Nephron progenitor cell (in vitro differentiated cells): ENCODE results near the gene CHAC1.

Experiments used
- DNase-seq: peaks from one replicate; pipeline ENCODE4 v3.0.0; 2021
- H3K27ac Mint-ChIP-seq: 2 replicates; pipeline ENCODE4 v1.8.0; 2021; ENCODE audit warnings: mild to moderate bottlenecking, moderate library complexity, mixed read lengths
- H3K27me3 Mint-ChIP-seq: 2 replicates; pipeline ENCODE4 v1.8.0; 2021; ENCODE audit warnings: mild to moderate bottlenecking, low read depth, mixed read lengths; ENCODE audit not compliant: poor library complexity
- H3K36me3 Mint-ChIP-seq: 2 replicates; pipeline ENCODE4 v1.8.0; 2021; ENCODE audit warnings: low read depth, mixed read lengths
- H3K4me1 Mint-ChIP-seq: 2 replicates; pipeline ENCODE4 v1.8.0; 2021; ENCODE audit warnings: mixed read lengths
- H3K4me3 Mint-ChIP-seq: 2 replicates; pipeline ENCODE4 v1.8.0; 2021; ENCODE audit warnings: mild to moderate bottlenecking, moderate library complexity, mixed read lengths
- H3K9me3 Mint-ChIP-seq: 2 replicates; pipeline ENCODE4 v1.8.0; 2021; ENCODE audit warnings: mild to moderate bottlenecking, moderate library complexity, mixed read lengths
- CTCF ChIP-seq: fragments of 200-600 bp; sonication (generic); IDR thresholded peaks from 2 replicates; pipeline ENCODE4 v1.5.0; 2021; ENCODE audit warnings: antibody characterized with exemption

CHAC1 gene

GRCh38 chr15:40956541-40956982 lies 3.3 kb downstream of the CHAC1 start:
- no peaks in the 10 kb centered on the region for H3K9me3 Mint-ChIP-seq
- peaks cover 31% of the 10 kb centered on the region for H3K27me3 Mint-ChIP-seq
- H3K27ac Mint-ChIP-seq, result no peak overlapping the region
- H3K4me1 Mint-ChIP-seq, result peaks cover 58% of the 10 kb centered on the region
- DNase-seq, result no peak
- H3K4me3 Mint-ChIP-seq, result peak overlapping the region; percentile 12
- no peaks in the 10 kb centered on the region for H3K36me3 Mint-ChIP-seq
- TF ChIP-seq CTCF, result no peak

DNA sequence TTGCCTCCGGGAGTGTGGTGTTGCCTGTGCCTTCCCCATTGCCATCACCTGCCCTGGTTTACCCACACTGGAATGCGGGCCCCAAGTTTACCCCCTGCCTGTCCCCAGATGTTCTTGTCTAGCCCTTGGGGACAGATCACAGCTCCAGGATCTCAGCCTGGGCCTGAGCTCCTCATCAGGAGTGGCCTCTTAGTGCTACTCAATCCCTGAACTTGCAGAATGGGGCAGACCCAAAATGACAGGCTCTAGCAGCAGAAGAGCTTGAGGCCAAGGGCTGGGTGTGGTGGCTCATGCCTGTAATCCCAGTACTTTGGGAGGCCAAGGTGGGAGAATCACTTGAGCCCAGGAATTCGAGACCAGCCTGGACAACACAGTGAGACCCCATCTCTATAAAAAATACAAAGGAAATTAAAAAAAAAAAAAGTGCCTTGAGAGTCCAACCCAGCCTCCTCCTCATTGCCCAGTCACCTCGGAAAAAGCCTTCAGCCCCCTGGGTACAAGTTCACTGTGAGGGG lies 3.8 kb downstream of the CHAC1 start:
- Mint-ChIP-seq H3K36me3 (no peaks in the 10 kb centered on the region), H3K4me3 (no peak overlapping the region), H3K4me1 (peaks cover 54% of the 10 kb centered on the region), H3K9me3 (peaks cover 1% of the 10 kb centered on the region), H3K27me3 (peaks cover 25% of the 10 kb centered on the region), H3K27ac (no peak overlapping the region)
- TF ChIP-seq CTCF, result no peak
- DNase-seq, result no peak

DNA sequence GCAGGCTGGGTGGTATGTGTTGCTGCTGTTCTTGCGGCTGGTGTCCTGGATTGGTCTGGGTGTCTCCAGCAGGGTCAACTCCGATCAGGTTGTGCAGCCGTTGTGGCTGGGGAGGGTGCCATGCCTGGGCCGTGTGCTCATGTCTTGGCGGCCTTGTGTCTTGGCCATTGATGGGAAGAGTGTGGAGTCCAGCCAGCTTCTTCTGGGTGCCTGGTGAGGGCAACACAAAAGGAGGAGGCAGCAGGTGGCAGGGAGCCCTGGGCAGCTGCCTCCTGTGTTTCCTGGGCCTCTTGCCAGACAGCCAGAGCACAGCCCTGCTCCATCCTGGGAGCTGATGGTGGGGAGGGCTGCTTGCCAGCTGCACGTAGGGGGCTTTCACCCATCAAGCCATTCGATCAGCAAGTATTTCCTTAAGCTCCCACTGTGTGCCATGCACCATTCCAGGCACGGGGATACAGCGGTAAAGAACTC lies 4.3 kb downstream of the CHAC1 start:
- no peak for TF ChIP-seq CTCF
- Mint-ChIP-seq H3K4me1 (peaks cover 54% of the 10 kb centered on the region), H3K9me3 (peaks cover 6% of the 10 kb centered on the region), H3K4me3 (no peak overlapping the region), H3K27ac (no peak overlapping the region), H3K36me3 (no peaks in the 10 kb centered on the region), H3K27me3 (peaks cover 20% of the 10 kb centered on the region)
- no peak for DNase-seq

GRCh38 chr15:40958146-40958545 lies 4.9 kb downstream of the CHAC1 start:
- no peak for TF ChIP-seq CTCF
- Mint-ChIP-seq H3K27ac (no peak overlapping the region), H3K4me1 (peaks cover 53% of the 10 kb centered on the region), H3K27me3 (peaks cover 18% of the 10 kb centered on the region), H3K36me3 (peaks cover 4% of the 10 kb centered on the region), H3K4me3 (peak overlapping the region; percentile 20), H3K9me3 (peaks cover 9% of the 10 kb centered on the region)
- no peak for DNase-seq

DNA sequence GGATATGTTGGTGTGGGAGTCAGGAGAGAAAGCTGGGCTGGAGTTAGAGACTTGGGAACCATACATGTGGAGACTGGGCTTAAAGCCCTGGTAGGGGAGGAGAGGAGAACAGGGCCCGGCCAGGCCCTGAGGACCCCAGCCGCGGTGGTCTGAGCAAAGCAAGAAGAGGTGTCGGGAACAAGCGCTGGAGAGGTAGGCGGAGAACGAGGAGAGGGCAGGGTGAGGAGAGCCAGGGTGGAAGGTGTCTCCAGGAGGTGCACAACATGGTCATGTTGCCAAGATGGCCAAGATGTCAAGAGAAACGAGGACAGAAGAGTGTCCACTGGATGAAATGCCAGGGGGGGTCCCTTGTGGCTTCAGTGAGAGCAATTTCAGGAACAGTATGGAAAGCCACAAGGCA lies 5.5 kb downstream of the CHAC1 start:
- DNase-seq, result no peak
- no peak for TF ChIP-seq CTCF
- H3K4me1 Mint-ChIP-seq, result peaks cover 47% of the 10 kb centered on the region
- H3K36me3 Mint-ChIP-seq, result peaks cover 6% of the 10 kb centered on the region
- peaks cover 17% of the 10 kb centered on the region for H3K27me3 Mint-ChIP-seq
- H3K4me3 Mint-ChIP-seq, result peak overlapping the region; percentile 39
- no peak overlapping the region for H3K27ac Mint-ChIP-seq
- peaks cover 11% of the 10 kb centered on the region for H3K9me3 Mint-ChIP-seq

- H3K9me3 Mint-ChIP-seq, result peaks cover 11% of the 10 kb centered on the region
- H3K36me3 Mint-ChIP-seq, result peaks cover 6% of the 10 kb centered on the region
- H3K27me3 Mint-ChIP-seq, result peaks cover 12% of the 10 kb centered on the region
- H3K4me3 Mint-ChIP-seq, result peak overlapping the region; percentile 18
- DNase-seq, result peak; percentile 59
- peak overlapping the region; percentile 58 for H3K27ac Mint-ChIP-seq
- TF ChIP-seq CTCF, result no peak
- H3K4me1 Mint-ChIP-seq, result peaks cover 42% of the 10 kb centered on the region
Measured at GRCh38 chr15:40959331-40960141, 6.3 kb downstream of the CHAC1 start.
